Measurements from ENCODE around the gene VAMP5. TPM values are rescaled to one million over a fixed set of nuclear protein-coding genes. Genes with fewer than 3 reads are reported as not detected.
A peak's percentile ranks its signal among the peaks of the same experiment; 100 is the strongest.
"Not testable (repeated sequence)": the region's sequence is repeated elsewhere in the genome, so short reads cannot be mapped to it uniquely, and the experiment has no call there.

Gene VAMP5
- polyA plus RNA-seq, 5 donors = 42.6 to 75.2 (median 57.3) TPM

GRCh38 chr2:85580206-85580605 lies 4.0 kb upstream of the VAMP5 start:
- DNase-seq = no peak

DNA sequence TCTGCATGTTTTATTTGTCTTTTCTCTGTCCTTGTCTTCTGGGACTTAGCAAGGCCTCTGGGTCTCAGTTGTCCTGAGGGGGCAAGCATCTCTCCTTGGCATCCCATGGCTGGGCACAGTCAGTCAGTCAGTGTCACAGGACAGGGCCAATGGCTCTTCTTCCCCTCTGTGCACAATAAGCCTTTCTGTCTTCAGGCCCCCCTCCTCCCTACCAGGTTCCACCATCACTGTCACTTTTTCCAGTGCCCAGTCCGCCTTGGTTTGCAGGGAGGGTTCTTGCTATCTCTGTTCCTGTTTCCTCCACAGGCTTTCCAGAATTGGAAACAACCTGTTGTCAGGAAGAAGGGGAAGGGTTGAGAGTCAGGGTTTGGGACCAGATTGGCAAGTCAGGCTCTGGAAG lies 1.7 kb upstream of the VAMP5 start:
- DNase-seq = no peak

- no peak for DNase-seq
These were observed 421 bp upstream of the VAMP5 start for GRCh38 chr2:85583667-85584353.

- no peak for DNase-seq
These were observed 888 bp downstream of the VAMP5 start for GRCh38 chr2:85584857-85585780.

- no peak for DNase-seq
These were observed 1.5 kb downstream of the VAMP5 start for GRCh38 chr2:85585781-85586105.

DNA sequence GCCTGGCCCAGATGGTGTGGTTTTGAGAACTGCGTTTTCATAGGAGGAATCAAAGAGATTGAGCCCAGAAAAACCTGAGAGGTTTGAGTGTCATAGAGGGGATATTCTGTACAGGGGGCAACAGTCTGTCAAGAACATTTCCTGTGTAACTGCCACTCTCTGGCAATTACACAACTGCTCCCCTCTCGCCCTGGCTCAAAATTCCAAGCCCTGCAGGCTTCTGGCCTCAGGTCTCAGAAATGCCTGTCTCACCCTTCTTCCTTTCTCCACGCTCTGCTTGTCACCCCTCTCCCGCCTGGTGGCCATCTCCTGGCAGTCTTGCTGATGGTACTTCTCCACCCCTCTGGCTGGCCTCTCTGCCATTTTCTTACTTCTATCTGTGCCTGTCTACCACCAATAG lies 4.0 kb downstream of the VAMP5 start:
- DNase-seq = no peak

DNA sequence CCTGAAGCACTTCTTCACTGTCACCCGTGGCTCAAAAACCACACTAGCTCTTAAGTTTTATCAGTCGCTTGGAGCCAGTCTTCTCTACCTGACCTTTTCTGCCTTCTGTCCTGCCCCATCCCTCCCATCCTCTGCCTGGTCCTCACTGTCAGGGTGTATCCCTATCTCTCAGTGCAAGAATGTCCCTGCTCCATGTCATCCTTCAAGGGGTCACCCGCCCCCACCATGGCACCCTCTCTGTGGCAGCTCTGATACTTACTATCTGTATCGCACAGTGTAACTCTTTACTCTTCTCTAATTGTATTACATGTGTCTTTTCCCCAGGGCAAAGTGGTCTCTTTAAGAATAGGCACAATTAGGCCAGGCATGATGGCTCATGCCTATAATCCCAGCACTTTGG lies 4.4 kb downstream of the VAMP5 start:
- no peak for DNase-seq

DNA sequence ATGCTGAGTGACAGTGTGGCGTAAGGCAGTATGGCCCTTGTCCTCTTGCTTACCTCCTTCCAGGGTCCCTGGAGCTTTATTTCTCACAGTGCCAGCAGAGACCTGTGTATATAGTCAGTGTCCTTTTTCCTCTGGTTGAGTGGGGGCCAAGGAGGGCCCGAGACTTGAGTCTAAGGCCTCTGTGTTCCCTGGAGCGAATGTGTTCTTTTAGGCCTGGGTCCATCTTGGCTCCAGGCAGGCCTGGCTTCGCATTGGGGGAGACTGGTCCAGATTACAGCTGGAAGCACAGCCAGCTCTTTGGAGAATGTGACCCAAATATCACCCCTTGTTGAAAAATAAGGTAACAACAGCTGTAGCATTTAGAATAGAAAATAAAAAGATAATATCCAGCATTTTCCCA lies 5.0 kb downstream of the VAMP5 start:
- DNase-seq = no peak

DNA sequence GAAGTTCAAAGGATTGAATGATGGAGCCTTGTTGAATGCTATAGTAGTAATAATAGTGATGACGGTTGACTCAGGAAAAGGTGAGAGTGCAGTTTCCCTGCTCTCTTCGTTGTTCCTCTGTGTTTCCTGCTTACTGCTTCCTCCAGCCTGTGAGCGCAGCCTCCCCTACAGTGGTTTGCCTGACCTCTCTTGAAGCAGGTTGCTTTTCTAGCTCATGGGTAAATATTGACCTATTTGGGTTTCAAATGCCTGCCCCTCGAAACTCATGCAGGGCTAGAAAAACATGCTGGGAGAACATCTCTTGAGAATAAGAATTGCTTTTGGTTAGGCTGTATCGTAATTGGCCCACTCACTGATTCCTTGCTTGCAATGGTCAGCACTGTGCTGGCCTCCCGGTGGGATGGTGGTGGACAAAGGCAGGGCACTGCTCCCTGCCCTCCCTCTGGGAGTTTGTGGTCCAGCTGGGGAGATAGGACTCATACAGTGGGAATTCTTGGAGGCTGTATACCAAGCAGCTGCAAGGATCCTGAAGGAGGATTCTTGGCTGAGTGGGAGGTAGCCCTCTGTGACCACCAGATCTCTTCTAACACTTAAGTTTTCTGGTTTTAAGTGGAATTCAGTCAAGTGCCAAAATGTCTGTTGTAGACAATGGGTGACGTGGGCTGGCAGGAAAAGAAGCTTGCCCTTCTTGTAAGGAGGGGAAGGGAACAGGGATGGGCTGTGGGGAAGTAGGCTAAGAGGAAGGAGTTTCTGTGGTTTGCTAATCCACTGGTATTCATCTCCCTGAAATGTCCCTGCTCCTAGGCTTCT lies 6.0 kb downstream of the VAMP5 start:
- no peak for DNase-seq

DNA sequence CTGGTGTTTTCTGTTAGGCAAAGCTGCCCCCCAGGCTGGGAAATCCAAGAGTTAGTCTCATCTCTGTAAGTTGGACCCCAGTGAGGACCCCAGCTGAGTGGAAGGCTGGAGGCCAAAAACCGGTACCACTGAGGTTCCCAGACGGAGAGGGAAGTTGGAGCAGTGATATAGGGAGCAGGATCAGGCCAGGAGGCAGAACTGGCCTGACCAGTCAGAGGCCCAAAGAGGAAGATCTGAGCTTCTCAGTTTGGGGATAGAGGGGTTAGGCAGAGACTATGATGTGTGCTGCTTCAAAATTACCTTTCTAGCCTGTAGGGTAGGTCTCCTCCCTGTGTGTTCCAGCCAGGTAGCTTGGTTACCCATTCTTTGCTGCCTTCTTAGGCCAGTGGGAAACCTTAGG lies 6.7 kb downstream of the VAMP5 start:
- no peak for DNase-seq

GRCh38 chr2:85591563-85591962 lies 7.3 kb downstream of the VAMP5 start:
- no peak for DNase-seq

DNA sequence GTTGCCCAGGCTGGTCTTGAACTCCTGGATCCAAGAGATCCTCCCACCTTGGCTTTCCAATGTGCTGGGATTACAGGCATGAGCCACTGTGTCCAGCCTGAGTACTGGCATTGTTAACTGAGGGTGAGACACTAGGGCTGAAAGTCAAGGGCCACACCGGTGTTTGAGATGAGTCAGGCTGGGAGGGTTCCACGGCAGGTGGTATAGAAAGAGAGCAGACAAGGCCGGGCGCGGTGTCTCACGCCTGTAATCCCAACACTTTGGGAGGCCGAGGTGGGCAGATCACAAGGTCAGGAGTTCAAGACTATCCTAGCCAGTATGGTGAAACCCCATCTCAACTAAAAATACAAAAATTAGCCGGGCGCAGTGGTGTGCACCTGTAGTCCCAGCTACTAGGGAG lies 8.1 kb downstream of the VAMP5 start:
- DNase-seq = not testable (repeated sequence)

GRCh38 chr2:85593023-85593422 lies 8.8 kb downstream of the VAMP5 start:
- DNase-seq = no peak

DNA sequence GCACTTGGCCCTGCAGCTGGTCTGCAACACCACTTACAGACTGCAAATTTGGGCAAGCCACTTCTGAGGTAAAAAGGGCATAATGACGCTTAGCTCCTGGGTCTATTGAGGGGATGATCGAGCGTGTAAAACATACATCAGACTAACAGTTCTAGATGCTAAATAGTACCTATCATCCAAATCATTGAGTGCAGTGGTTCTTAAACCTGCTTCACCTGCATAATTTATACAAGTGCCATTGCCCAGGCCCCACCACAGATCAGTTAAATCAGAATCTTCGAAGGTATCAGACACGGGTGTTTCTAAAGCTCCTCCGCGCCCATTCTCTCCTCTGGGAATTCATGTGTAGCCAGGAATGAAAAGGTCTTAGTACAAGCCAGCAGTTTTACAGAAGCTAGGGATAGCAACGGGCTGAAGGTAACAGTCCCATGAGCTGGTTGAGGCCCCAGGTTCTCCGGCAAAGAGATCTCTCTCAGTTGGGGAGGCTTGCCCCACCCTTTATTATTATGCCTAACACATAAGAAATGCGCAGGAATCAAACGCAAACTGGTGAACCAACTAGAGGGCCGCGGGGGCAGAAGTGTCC lies 10.6 kb downstream of the VAMP5 start:
- no peak for DNase-seq

DNA sequence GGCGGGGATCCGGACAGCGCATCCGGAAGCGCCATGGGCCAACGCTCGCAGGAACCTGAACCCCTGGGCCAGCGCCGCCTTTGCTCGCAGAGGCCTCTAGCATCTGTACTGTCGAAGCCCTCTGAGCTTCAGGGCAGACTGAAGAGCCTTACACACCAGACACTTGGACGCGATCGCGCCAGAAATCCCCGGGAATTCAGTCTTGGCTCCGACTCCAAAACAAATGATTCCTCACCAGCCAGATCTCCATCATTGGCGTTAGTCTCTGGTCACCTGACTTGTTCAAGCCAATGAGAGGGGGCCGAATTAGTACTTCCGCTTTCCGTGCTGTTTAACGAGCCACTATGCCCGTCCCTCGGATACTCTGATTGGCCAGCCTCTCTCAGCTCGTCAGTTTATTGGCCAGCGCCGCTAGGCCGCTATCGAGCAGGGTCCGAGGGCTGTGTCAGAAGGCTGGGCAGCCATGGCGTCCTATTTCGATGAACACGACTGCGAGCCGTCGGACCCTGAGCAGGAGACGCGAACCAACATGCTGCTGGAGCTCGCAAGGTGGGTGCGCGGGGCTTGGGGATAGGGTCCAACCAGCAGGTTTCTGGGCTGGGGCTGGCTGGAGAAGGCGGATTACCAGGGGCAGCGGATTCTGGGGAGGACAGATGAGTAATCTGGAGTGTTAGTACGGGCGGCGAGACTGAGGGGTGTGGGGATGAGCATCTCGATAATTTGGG lies 11.2 kb downstream of the VAMP5 start, which contains the start of gene RNF181:
Gene RNF181, plus strand, starts transcription at position 445 of the 725 bp plus-strand sequence. Its CDS starts 19 bp downstream, at position 464.
- DNase-seq = peak; percentile 95 to 97

DNA sequence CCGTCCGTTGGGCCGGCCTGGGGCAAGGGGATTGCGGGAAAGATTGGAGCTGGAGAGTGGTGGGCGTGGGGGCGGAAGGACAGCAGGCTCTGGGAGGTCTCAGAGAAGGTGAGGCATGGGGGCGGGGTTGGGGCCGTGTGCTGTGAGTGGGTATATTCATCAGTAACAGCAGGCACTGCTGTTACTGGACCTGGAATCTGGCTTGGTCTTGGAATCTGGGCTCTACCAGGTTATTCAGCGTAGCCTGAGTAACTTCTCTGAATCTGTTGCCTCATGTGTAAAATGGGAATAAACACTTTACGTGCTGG lies 11.7 kb downstream of the VAMP5 start:
- no peak for DNase-seq

GRCh38 chr2:85596486-85597143 lies 12.4 kb downstream of the VAMP5 start:
- no peak for DNase-seq

DNA sequence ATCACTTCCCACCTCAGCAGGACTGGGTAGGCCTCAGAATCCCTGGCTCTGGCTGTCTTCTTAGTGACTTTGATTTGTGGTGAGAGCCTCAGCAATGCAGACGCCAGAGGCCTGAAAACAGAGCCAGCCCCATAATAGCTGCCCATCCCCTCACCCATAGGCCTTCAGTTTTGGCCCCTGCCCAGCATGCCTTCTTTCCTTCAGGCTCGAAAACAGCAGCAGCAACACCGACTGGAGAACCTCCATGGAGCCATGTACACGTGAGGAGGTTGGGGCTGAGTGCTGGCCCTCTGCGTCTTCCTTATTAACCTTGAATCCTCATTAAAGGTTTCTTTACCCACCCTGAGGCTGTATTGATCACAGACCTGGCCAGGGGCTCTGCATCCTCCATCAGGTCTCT lies 13.0 kb downstream of the VAMP5 start:
- no peak for DNase-seq

DNA sequence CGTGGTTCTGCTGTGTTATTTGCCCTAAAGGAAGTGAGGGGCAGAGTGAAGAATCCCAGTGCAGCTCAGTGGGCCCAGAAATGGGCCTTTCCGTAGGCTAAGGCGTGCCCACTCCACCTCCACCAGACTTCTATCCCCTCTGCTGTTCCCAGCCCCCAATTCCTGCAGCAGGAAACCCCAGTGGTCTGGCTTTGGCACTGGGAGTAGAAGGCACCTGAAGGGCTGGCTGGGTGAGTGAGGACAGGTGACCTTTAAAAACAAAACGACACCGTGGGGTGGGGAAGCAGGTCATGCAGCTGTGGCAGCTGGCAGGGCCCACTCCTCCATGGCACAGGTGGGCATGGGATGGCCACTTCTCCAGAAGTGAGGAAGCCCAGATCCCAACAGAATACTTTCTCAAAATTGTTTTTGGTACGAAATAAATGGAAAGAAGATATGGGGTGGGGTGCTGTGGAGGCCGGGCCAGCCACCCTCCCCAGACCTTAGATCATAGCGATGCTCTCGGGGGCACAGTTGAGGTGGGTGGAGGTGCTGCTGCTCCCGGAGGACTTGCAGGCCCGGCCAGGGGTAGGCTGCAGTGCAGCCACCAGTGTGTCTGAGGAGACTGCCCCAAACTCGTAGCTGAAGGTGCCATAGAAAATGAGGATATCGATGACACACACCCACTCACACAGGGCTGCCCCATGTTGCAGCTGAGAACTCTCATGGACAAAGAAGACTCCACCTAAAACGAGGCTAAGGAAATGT lies 14.5 kb downstream of the VAMP5 start:
- DNase-seq = no peak
